HG02973 (cell line): ENCODE measurements around the gene MPND.
A peak's percentile ranks its signal among the peaks of the same experiment; 100 is the strongest.

Experiments
- ATAC-seq: cut with Tn5 transposase; IDR thresholded peaks from one replicate; pipeline ENCODE4 v1.9.1; 2021; ENCODE audit warnings: moderate library complexity; ENCODE audit not compliant: unreplicated experiment

Gene MPND, protein sequence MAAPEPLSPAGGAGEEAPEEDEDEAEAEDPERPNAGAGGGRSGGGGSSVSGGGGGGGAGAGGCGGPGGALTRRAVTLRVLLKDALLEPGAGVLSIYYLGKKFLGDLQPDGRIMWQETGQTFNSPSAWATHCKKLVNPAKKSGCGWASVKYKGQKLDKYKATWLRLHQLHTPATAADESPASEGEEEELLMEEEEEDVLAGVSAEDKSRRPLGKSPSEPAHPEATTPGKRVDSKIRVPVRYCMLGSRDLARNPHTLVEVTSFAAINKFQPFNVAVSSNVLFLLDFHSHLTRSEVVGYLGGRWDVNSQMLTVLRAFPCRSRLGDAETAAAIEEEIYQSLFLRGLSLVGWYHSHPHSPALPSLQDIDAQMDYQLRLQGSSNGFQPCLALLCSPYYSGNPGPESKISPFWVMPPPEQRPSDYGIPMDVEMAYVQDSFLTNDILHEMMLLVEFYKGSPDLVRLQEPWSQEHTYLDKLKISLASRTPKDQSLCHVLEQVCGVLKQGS

DNA sequence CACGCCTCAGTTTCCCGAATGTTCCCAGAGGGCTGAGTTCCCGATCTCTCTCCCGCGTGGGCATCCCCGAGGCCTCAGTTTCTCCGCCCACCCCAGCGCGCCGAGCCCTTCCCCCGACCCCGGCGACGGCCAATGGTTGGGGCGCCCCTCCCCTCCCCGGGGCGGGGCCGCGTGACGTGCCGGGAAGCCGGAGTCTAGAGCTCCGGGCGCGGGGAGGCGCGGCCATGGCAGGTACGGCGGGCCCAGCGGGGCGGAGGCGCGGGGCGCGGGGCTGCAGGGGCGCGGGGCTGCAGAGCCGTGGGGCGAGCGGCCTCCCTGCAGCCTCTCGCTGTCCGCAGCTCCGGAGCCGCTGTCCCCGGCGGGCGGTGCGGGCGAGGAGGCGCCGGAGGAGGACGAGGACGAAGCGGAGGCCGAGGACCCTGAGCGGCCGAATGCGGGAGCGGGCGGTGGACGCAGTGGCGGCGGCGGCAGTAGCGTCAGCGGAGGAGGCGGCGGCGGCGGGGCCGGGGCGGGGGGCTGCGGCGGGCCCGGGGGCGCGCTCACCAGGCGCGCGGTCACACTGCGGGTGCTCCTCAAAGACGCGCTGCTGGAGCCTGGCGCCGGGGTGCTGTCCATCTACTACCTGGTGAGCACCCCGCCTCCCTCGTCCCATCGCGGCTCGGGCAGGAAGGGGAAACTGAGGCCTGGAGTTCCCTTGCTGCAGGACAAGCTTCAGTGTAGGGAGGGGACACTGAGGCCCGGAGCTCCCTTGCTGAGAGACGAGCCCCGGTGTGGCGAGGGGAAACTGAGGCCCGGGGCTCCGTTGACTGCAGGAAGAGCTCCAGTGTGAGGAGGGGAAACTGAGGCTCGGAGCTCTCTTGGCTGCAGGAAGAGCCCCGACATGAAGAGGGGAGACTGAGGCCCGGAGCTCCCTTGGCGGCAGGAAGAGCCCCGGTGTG is at the start of gene MPND:
Gene MPND, plus strand, starts transcription at position 193 of the 938 bp plus-strand sequence. Its CDS starts 32 bp downstream, at position 225.
- peak; percentile 54 for ATAC-seq

DNA sequence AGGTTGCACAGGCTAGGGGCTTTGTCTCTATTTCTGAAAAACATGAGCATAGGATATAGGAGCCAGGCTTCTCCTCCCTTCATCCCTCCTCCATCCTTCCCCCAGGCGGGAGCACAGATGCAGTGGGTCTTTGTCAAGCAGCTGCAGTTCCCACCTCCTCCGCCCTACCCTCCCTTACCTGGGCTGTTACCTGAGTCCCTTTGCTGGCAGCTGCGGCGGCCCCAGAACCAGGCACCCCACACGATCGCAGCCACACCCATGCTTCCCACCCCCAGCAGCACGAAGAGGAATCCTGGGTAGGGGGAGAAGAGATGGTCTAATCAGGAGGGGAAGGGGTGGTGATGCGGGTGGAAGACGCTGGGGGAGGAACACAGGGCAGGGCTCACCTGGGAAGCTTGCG is 49.0 kb upstream of the MPND start:
- ATAC-seq, result no peak

DNA sequence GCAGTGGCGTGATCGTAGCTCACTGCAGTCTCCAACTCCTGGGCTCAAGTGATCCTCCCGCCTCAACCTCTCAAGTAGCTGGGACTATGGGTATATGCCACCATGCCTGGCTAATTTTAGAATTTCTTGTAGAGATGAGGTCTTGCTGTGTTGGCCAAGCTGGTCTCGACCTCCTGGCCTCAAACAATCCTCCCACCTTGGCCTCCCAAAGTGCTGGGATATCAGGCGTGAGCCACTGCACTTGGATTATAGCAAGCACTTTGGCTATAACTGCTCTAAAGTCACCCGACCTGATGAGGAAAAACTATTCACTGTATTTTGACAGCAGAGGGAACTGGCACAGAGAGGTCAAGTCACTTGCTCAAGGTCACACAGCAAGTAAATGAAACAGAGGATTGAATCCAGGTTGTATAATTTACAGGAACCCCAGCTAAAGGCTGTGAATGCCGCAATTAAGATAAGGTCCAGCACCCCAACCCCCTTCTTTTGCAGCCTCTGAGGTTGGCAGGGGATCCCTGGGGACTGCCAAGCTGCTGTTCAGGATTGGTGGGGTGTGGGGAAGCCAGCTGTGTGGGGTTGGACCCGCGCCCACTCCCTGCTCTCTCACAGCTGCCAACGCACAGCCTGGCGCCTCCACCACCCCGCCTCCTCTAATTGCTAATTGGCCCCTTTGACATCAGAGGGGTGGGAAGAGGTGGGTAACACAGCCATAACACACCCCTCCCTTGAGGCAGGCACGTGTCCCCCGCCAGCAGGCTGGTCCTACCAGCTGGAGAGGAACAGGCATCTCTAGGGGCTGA is 47.2 kb upstream of the MPND start:
- ATAC-seq, result no peak

DNA sequence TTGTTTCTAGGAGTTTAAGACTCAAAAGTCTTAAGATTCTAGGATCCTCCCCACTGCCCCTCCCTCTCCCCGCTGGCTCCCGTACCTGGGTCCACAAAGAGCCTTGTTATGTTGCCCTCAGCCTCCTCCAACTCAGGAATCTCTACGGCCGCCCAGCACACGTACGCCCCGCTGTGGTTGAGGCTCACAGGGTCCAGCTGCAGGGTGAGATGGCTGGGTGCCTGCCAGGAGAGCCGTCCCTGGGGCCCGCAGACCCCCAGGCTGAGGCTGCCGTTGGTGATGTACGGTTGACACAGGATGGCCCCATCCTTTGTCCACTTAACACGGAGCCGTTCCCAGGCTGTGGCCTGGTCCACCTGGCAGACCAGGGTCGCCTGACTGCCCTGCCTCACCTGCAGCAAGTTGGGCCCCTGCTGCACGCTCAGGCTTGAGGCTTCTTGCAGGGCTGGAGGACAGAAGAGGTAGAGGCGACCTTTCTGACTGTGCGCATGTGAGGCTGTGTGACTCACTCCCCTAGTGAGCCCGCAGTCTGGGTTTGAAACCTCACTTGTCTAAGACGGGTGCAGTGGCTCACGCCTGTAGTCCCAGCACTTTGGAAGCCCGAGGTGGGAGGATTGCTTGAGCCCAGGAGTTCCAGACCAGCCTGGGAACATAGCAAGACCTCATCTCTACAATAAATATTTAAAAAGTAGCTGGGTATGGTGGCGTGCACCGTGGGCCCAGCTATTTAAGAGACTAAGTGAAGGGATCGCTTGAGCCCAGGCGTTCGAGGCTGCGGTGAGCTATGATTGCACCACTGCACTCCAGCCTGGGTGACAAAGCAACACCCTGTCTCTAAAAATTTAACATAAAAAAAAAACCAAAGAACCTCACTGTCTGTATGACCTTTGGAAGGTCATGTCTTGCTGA is 45.2 kb upstream of the MPND start:
- ATAC-seq, result no peak

DNA sequence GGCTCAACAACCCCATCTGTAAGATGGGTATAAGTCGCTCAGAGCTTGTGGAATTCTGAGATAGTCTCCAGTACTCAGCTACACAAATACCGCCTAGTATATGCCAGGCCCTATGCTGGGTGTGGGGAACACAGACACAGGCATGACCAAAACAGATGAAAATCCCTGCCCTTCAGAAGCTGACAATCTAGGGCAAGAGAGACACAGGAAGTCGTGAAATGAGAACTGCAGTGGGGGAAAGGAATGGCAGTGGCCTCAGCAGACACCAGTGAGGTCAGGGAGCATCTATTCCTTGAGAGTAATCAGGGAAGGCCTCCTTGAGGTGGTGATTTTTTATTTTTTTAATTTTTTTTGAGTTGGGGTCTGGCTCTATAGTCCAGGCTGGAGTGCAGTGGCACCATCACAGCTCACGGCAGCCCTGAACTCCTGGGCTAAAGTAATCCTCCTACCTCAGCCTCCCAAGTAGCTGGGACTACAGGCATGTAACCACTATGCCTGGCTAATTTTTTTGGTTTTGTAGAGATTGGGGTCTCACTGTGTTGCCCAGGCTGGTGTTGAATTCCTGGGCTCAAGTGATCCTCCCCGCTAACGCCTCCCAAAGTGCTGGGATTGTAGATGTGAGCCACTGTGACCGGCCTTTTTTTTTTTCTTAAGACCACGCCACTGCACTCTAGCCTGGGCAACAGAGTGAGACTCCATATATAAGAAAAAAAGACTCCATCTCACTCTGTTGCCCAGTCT is 44.4 kb upstream of the MPND start:
- no peak for ATAC-seq

DNA sequence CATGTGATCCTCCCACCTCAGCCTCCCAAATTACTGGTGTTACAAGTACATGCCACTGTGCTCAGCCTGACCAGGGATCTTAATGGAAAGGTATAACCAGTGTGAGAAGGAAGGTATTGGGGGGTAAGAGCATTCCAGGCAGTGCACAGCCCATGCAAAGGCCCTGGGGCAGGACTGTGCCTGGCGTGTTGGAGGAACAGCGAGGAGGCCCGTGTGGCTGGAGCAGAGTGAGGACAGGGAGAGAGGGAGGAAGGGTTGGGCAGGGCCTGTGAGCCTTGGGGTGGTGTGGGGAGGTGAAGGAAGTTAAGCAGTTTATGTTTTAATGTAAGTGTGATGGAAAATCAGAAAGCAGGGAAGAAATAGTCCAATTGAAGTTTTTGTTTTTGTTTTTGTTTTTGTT is 42.8 kb upstream of the MPND start:
- no peak for ATAC-seq

DNA sequence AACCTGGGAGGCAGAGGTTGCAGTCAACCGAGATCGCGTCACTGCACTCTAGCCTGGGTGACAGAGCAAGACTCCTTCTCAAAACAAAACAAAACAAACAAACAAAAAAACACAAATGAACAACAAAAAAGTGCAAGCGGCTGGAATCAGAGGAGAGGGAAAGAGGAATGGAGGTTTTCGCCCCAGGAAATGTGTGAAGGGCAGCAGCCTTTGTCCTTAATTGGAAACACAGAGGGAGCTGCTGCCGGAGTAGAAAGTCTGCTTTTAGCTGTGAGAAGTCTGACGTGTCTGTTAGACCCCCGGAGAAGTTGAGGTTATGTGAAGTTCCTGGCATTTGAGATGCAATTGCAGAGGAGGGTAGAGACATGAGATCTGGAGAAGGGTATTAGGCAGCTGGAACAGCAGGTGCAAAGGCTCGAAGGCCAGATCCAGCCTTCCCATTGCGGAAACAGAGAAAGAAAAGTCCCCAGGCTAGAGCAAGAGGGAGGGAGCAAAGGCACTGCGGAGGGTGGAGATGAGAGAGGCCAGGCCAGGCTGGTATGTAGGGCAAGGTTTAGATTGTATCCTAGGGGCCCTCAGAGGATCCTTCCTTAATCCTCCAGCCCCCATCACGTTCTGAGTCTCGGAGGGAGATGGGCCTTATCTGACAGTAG is 41.6 kb upstream of the MPND start:
- ATAC-seq, result no peak

DNA sequence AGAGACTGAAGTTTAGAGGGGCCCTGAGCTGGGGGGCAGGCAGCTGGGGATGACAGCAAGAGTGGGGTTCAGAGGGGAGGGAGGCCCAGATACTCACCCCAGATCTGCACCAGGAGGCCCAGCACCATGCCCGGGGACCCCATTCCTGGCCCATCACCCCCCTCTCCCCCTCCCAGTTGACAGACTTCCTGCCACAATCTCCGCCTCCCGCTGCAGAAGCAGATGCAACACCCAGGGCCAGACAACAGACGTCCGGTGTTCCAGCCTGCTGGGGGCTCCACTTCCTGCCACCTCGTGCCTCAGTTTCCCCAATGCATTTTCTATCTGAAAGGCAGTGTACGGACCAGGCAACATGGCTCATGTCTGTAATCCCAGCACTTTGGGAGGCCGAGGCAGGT is 41.1 kb upstream of the MPND start, which contains the start of gene TMIGD2:
Gene TMIGD2, minus strand, starts transcription at position 147 of the 398 bp plus-strand sequence. Its CDS starts 4 bp downstream, at position 143.
- ATAC-seq, result no peak

DNA sequence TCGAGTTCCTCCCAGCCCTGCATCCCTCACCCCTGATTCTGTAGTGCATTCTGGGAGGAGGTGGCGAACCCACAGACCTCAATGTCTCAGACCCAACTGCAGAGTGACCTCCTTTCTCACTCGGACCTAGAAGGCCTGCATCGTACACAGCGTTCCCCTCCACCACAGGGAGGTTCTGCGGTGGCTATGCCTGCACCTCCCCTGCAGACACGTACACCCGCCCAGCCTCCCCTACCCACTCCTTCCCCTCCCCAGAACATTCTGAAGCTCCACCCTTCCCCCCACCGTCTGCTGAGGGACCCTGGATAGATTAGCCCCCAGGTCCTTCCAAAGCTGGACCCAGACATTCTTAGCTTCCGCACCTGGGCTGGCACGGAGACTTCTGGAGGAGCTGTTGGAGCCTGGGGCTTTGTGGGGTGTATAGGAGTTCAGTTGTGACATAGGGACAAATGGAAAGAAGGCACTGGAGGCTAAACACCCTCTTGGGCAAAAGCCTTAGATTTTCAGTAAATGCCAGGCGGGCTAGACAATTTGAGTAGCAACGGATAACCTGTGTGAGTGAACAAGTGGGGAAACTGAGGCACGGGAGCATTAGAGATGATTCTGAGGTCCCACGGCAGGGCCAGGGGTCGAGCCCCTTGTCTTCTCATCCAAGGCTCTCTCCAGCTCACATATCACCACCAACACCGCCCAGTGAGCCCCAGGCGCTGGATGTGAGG is 39.4 kb upstream of the MPND start:
- no peak for ATAC-seq

DNA sequence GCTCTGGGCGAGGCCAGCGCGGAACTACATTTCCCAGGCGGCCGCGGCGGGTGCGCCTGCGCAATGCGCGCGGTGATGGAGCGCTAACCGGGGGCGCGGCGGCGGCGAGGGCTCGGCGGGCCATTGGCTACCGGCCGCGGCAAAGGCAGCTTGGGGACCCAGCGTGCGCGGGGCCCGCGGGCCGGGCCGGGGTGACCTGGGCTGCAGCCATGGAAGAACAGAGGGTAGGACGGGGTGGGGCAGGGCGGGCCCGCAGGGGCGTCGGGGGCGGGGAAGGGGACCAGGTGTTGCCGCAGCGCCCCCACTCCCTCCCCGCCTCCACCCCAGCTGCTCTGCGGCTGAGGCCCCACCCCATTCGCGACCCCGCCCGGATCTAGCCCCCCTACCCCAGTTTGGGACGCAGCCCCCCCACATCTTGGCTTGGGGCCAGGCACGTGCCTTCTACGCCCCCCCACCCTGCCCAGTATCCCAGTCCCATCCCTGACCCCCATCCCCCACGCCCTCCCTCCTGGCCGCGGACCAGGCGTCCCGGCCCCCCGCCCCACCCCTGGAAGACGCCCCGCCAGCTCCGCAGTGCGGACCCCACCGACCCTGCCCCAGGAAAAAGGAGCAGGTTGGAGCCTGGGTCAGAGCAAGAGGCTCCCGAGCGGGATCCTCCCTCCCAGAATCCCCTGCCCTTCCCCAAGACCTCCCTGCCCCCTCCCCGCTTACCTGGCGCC is 38.7 kb upstream of the MPND start, which contains the start of gene FSD1:
Gene FSD1, plus strand, starts transcription at position 61 of the 719 bp plus-strand sequence. Its CDS starts 149 bp downstream, at position 210.
- no peak for ATAC-seq

DNA sequence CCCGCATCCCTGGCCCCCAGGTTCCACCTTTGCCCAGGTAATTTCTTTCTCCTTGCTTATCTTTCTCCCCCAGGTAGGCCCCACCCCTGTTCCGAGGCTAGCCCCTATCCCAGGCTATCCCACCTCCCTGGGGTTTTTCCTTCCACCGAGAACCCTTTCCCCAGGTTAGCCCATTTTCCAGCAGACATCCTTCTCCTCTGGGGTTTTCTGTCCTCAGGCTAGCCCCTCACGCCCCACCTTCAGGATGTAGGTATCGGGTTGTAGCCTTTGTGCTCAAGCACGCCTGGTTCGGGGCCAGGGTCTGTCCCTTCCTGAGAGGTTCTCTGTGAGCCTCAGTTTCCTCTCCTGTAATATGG is 38.1 kb upstream of the MPND start:
- no peak for ATAC-seq

DNA sequence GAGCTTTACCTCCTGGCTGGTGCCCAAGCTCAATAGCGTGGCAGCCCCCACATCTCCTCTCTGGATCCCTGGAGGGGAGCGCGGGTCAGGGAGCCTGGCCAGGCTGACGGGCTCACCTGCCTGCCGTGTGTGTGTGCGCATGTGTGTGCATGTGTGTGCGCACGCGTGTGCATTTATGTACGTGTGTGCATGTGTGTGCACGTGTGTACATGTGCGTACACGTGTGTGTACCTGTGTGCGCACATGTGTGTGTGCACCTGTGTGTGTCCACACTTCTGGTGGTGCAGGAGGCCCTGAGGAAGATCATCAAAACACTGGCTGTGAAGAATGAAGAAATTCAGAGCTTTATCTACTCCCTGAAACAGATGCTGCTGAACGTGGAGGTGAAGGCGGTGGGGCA is 37.7 kb upstream of the MPND start:
- no peak for ATAC-seq

DNA sequence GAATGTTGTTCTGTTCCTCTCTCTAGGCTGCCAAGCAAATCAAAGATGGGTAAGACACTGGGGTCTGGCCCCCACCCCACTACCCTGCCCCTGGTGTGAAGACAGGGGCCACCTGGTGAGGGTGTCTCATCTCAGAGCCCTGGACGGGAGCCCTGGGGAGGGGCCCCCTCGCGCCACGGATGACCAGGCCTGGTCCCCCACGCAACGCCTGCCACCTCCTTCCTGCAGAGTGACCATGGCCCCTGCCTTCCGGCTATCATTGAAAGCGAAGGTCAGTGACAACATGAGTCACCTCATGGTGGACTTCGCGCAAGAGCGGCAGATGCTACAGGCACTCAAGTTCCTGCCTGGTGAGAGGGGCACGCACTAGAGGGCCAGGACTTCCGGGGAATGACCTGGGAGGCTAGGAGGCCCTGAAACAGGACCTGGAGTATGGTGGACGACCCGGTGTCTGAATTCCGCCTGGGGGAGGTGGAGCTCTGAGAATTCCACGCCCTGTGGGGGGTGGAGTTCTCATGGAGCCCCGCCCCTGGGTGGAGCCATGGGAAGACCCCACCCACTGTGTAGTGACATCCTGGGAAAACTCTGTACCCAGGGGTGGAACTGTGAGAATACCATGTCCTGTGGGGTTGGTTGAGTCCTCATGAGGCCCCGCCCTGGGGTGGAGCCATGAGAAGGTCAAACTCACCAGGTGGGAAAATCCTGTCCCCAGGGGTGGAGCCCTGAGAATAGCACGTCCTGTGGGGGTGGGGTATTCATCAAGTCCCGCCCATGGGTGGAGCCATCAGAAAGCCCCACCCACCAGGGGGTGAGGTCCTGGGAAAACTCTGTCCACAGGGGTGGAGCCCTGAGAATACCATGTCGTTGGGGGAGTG is 32.9 kb upstream of the MPND start:
- no peak for ATAC-seq

DNA sequence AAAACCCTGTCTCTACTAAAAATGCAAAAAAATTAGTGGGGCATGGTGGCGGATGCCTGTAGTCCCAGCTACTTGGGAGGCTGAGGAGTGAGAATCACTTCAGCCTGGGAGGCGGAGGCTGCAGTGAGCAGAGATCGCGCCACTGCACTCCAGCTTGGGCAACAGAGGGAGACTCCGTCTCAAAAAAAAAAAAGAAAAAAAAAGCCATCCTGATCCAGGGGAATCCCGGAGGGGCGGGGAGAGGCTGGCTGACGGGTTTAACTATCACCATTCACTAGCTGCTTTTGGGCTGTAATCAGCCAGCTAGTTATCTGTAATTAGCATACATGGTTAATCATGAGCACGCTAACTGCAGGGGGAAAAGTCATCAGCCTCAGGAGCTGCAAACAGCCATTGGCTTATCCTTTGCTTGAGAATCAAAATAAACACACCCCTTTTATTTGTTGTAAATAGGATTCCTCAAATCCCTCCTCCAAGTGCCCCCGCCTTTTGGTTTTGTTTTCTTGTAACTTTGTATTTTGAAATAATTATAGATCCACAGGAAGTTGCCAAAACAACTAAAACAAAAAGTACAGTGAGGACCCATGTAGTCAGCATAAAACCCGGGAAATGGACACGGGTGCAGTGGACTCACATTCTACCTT is 29.4 kb upstream of the MPND start:
- no peak for ATAC-seq

DNA sequence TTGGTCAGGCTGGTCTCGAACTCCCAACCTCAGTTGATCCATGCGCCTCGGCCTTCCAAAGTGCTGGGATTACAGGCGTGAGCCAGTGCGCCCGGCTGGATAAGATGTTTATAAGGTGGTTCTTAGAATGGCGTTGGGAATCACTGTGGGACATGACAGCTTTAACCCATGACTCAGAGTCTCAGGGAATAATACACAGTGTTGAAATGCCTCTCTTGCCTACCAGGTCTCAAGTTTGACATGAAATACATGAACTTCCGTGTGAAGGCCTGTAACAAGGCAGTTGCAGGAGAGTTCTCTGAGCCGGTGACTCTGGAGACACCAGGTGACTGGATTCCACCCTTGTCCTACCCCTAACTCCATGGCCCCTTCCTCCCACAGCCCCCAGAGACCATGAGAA is 26.4 kb upstream of the MPND start:
- no peak for ATAC-seq

DNA sequence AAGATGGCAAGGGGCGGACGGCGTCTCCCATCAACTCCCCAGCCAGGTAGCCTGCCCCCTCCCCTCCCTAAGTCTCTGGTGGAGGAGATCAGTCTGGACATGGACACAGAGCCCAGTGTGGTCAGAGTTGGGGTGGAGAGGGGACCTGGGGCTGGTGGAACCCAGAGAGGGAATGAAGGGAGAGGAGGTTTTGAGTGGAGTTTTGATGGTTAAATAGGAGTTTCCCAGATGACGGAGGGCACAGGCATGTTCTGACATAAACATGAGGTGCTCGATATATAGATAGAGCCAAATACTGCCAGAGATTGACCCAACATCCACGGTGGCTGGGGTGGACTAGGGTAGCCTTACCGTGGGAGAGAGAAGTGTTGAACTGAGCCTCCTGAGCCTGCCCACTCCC is 24.9 kb upstream of the MPND start:
- ATAC-seq, result no peak
